Islet precursor cell (in vitro differentiated cells): ENCODE results near the gene PWP2.
"Not testable (repeated sequence)": the region's sequence is repeated elsewhere in the genome, so short reads cannot be mapped to it uniquely, and the experiment has no call there.

ENCODE experiments used
- DNase-seq: peaks from one replicate; pipeline ENCODE4 v3.0.0-alpha.2; 2018

PWP2 gene

DNA sequence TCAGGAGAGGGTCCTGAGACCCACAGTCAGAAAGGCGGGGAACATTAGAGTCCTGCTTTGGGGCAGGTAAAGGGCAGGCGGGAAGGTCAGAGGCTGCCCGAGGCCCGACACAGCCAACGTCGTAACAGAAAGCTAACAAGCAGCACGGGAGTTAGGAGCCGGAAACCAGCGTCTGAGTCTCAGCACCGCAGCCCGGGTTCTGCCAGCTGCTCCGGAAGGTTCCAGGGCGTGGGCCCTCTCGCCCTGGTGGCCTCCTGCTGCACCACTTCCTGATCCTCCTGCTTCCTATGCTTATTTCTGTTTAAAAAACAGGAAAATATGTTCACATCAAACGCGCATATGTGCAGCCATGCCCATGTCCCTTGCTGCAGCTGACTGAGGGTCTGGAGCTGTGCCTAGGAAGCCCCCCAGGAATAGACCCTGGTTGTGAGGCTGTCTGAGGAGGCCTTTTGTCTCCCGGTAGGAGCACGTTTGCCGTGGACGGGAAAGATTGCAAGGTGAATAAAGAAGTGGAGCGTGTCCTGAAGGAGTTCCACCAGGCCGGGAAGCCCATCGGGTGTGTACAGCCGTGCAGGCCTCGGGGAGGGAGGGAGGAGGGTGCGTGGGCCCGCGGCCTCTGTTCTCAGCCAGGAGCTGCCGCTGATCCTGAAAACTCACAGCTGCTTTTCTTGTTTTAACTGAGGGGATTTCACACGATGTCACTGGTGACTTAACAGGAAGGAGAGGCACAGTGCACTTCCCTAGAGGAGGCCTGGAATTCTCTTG lies 32.8 kb downstream of the PWP2 start:
- DNase-seq = not testable (repeated sequence)

GRCh38 chr21:44140552-44140932 lies 33.3 kb downstream of the PWP2 start:
- DNase-seq = not testable (repeated sequence)

DNA sequence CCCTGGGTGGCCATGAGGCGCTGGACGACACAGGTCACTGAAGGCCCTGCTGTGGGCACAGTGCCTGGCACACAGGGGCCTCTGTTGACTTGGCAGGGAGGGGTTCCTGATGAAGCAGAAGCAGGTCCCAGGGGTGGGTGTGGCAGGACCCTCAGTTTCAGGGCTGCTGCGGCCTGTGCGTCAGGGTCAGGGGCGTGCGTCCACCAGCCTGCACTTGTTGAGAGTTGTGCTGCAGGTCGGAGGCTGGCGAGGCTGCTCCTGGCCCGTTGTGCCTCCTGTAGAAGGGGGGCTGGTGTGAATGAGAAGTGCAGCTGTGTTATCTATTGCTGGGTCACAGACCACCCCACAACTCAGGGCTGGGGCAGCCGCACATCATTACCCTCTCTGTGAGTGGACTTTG lies 35.3 kb downstream of the PWP2 start:
- not testable (repeated sequence) for DNase-seq

- DNase-seq = not testable (repeated sequence)
These were observed 36.2 kb downstream of the PWP2 start for GRCh38 chr21:44143380-44143779.

DNA sequence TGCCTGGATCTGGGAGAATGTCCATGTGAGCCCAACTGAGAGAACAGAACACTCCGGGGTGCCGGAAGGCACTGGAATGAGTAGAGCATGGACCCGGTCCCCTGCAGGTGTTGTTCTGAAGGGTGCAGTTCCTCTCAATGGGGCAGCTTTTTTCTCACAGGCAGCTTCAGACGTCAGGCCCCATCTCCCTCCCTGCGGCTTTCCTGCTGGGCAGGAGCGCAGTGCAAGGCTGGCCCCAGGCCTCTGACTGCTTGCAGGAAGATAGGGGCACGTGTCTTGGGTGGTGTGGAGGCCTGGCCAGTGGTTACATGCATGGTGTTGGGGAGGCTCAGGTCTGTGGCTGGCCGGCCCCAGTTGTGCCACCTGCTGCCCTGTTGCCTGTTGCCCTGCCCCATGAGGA lies 36.8 kb downstream of the PWP2 start:
- DNase-seq = not testable (repeated sequence)

GRCh38 chr21:44144784-44145602 lies 37.8 kb downstream of the PWP2 start:
- not testable (repeated sequence) for DNase-seq

- not testable (repeated sequence) for DNase-seq
These were observed 38.4 kb downstream of the PWP2 start for GRCh38 chr21:44145616-44146015.

DNA sequence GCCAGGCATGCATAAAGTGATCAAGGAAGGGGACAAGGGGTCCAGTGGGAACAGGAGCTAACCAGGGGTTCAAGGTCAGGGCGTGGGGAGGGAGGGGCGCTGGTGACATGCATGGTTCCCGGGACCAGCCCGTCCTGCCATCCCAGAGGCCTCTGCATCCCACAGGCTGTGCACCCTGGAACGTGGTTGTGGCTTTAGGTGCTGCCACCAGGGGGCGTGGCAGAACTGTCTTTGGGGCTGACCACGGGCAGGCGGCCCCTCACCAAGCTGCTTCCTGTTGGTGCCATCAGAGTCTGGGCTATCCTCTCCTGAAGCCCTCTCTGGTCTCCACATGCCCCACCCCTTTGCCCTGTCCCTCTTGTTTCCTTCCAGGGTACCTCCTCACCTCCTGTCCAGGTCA lies 39.9 kb downstream of the PWP2 start:
- not testable (repeated sequence) for DNase-seq

DNA sequence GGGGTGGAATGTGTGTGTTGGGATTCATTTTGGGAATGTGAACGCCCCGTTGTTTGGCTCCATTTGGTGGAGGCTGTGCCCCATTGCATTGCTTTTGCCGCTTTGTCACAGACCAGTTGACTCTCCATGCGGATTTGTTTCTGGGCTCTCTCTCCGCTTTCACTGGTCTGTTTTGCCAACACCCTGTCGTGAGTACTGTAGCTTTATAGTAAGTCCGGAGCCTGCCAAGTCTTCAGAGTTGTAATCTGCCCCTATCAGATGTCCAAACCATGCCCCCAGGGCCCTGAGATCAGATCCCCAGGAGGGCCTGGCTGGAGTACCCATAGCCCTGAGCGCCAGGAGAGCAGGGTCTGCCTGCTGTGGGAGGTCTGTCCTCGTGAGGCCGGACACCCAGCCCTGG lies 43.1 kb downstream of the PWP2 start:
- not testable (repeated sequence) for DNase-seq

- not testable (repeated sequence) for DNase-seq
These were observed 46.2 kb downstream of the PWP2 start for GRCh38 chr21:44153214-44153888.

- DNase-seq = not testable (repeated sequence)
These were observed 46.7 kb downstream of the PWP2 start for GRCh38 chr21:44153889-44154228.

GRCh38 chr21:44154816-44155230 lies 47.6 kb downstream of the PWP2 start:
- not testable (repeated sequence) for DNase-seq

DNA sequence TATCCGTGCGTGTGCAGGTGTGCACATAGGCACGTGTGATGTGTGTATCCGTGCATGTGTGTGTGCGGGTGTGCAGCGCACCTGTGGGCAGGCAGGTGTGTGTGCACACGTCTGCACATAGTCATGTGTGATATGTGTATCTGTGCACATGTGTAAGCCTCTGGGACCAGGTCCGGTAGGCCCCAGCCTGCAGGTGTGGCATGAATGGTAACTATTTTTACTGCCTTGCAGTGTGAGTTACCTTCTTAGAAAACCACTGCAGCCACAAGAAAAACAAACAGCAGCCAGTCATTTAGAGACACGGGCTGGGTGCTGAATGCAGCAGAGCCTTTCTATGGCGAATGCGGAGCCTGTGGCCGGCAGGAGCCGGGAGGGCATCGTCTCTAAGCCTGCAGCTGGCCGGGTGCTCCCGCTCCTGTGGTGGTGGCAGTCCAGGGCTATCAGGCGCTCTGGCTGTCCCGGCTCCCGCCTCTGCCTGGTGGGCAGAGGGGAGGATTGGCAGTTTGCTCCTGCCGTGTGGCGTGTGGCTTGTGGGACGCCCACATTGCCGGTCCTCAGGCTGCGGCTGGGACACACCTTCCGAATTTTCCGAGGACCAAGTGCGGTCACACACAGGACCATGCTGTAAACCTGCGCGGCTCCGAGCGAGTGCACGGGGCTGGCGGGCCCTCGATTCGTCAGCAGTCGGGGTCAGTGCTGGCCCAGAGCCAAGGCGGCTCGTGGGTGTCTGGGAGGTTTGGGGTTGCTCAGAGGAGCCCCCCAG lies 48.2 kb downstream of the PWP2 start:
- not testable (repeated sequence) for DNase-seq

- DNase-seq = not testable (repeated sequence)
These were observed 48.8 kb downstream of the PWP2 start for GRCh38 chr21:44155994-44156380.

- not testable (repeated sequence) for DNase-seq
These were observed 50.4 kb downstream of the PWP2 start for GRCh38 chr21:44157439-44158081.

DNA sequence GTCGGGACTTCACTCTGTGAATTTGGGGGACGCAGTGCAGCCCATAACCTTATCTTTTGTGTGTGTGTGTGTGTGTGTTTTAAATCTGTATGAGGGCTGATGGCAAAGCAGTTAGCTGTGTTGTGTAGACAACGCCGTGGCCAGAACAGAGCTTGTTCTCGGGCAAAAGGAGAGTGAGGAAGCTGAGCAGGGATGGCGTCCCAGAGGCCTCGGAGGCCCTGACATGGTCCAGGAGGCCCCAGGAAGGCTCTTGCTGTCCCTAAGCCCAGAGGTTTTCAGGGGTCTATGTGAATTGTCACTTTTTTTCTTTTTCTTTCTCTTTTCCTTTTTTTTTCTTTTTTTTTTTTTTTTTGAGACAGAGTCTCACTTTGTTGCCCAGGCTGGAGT lies 50.9 kb downstream of the PWP2 start:
- DNase-seq = not testable (repeated sequence)

DNA sequence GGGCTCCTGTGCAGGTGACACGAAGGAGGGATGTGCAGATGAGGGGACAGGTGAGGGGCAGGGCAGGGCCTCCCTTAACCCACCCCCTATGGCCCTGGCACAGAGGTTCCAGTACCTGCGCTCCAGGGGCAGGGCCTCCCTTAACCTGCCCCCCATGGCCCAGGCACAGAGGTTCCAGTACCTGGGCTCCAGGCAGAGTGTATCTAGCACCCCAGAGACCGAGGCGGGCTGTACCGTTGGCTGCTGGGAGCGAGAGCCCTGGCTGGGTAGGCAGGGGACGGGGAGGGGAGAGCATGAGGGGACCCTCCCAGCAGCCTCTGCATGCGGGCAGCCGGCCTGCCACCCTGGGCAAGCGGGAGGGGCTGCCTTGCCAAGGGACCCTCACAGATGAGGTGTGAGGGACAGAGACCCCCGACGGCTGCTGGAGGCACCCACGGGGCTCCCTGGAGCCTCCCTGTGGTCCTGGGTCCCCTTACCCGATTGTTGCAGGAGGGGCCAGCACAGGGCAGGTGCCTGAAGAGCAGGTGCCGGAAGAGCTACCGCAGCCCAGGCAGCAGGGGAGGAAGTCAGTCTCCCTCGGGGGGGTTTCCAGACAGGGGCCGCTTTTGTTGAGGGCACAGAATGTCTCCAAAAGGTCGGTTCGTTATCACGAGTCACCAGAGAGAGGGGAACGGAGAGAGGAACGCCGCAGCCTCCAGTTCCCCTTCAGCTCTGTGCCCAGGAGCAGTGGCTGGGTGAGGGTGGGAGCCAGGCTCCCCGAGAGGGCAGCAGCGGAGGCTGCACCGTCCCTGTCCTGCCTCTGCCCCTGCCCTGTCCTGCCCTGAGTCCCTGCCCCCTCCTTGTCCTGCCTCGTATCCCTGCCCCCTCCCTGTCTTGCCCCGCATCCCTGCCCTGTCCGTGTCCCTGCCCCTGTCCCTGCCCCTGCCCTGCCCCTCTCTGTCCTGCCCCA lies 52.4 kb downstream of the PWP2 start:
- not testable (repeated sequence) for DNase-seq

DNA sequence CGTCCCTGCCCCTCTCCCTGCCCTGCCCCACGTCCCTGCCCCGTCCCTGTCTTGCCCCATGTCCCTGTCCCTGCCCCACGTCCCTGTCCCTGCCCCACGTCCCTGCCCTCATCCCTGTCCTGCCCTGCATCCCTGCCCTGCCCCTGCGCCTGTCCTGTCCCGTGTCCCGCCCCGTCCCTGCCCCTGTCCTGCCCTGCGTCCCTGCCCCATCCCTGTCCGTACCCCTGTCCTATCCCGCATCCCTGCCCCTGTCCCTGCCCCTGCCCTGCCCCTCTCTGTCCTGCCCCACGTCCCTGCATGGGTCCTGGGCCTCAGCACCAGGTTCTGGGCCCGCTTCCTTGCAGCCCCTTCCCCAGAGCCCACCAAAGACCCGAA lies 53.1 kb downstream of the PWP2 start:
- not testable (repeated sequence) for DNase-seq

DNA sequence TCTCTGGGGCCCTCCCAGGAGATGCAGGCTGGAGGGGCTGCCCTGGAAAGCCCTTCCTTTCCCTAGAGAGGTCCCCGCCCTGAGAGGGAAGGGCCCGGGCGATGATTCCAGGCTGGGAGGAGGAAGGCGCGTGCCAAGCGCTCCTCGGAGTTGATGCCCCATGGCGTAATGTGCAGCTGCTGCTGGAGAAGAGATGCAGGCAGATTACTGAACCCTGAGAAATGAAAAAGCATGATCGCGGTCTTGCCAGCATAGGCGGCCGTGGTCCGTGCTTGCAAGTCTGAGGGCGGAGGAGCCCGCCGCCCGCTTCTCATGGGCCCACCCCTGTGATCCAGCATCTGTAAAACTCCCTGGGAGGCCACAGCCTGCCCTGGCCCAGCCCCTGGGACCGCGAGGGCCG lies 53.6 kb downstream of the PWP2 start:
- DNase-seq = not testable (repeated sequence)

- DNase-seq = not testable (repeated sequence)
These were observed 56.0 kb downstream of the PWP2 start for GRCh38 chr21:44163167-44163653.

DNA sequence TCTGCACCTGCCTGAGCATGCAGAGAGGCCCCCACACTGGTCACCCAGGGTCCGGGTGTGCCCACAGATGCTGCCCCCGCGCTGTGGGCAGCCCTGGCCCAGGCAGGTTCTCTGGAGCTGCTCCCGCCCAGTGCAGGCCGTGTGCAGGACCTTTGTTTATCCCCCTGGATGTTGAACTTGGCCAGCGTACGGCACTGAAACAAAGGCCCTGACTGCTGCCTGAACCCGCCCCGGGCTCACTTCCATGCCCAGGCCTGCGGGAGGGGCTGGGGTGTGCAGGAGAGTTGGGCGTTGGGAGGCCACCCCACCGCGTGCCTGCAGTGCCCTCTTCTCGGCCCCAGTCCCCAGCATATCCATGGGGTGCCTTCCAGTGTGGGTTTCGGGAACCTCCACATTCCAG lies 58.7 kb downstream of the PWP2 start:
- not testable (repeated sequence) for DNase-seq
